Non-pigmented ciliary epithelial cell (primary cell): ENCODE data around the gene NR4A3.

Source experiments
- DNase-seq: peaks from one replicate; pipeline ENCODE4 v3.0.0-alpha.2; 2010; ENCODE audit warnings: low read depth

The NR4A3 gene

DNA sequence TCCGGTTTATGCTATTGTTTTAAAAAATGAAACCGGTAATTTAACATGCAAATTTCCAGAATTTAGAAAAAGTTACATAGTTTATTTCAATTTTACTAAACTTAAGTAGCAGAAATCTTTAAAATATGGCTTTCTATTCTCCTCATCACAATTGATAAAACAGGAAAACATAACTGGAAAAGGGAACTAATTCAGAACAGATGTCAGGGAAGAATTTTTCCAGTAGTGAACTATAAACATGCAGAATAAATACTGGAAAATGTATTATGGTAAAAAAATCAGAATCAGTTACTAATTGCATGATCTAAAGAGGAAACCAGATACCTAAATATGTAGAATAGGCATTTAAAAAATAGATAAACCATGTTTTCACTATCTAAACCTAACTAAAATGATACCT is 7.3 kb upstream of the NR4A3 start:
- no peak for DNase-seq

DNA sequence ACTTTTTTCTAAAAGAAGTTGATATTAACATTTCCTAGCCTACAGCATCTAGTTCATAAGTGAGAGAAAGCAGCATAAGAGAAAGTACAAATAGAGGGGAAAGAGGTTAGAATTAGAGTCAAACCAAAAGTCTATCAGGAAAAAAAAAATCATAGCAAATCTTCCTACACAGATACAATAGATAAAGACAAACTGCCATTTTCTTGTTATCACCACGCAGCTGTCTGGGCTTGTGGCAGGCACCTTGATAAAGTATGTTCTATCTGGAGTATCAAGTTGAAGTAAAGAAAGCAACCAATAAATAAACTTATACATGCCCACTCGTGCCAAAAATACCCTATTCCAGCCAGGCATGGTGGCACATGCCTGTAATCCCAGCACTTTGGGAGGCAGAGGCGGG is 5.3 kb upstream of the NR4A3 start:
- no peak for DNase-seq

GRCh38 chr9:99818500-99818899 is 3.2 kb upstream of the NR4A3 start:
- no peak for DNase-seq

DNA sequence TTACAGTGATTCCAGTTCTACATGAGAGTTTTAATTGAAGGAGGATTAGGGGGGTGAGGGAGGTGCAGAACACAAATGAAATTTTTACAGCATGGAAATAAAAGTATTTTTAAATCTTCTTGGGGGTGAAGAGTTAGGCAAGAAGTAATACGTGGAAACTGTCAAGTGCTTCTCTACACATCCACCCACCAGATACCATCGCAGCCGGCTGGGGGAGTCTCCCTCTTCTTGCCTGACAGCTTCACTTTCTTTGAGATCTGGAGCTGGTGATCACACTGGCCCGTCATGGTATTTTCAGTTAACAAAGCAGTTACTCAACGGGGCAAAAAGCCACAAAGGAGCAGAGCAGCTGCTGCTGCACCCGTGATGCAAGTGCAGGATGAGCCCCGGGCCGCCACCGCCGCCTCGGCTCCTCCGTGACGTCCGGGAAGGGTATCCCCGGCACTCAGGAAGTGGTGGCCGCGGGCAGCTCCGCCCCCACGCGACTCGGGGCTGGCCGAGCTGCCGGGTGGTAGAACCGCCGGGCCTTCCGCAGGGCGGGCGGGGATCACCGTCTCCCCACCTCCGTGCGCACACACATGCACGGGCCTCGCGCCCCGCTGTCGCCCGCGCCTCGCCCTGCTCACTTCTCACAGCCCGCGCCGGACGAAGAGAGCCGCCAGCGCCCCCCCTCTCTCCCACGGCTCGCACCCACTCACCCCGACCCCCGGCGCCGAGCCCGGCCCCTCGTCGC is 2.4 kb upstream of the NR4A3 start:
- DNase-seq, result peak; percentile 60

DNA sequence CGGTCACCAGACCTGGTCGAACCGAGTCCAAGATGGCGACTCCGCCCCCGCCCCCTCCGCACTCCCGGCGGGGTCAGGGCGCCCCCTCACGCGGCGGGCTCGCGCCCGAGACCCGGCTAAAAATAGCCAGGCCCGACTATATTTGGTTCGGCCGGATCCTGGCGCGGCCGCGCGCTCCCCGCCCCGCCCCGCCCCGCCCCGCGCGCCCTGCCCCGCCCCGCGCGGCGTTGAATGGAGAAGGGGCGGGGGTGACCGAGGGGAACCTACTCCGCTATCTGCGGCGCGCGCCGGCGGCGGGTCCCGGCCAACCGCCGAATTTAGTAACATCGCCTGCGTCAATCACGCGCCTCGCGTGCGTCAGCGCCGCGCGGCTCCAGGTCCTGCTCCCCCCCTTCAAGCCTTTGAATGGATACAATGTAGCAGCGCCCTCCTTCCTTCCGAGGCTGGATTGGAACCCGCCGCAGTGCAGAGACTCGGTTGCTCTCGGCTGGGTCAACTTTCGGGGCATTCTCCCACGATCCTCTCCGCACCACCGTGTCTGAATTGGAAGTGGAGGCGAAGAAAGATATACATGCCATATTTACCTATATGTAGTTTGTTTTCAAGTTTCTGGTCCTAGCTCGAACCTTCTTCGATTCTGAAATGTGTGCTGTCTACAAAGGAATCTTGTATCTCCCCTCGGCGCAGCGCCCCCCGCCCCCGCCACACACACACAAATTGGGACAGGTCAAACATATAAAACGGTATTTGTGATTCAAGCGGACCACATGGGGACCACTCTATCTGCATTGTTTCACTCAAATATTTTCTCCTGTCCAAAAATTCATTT is 1.6 kb upstream of the NR4A3 start:
- peak; percentile 77 for DNase-seq

GRCh38 chr9:99820685-99821395 is 845 bp upstream of the NR4A3 start:
- DNase-seq, result no peak

- no peak for DNase-seq
Observed at GRCh38 chr9:99822109-99822805, 572 bp downstream of the NR4A3 start.

- DNase-seq, result no peak
Observed at GRCh38 chr9:99822806-99823591, 1.3 kb downstream of the NR4A3 start.

- DNase-seq, result no peak
Observed at GRCh38 chr9:99823681-99824377, 2.1 kb downstream of the NR4A3 start.

DNA sequence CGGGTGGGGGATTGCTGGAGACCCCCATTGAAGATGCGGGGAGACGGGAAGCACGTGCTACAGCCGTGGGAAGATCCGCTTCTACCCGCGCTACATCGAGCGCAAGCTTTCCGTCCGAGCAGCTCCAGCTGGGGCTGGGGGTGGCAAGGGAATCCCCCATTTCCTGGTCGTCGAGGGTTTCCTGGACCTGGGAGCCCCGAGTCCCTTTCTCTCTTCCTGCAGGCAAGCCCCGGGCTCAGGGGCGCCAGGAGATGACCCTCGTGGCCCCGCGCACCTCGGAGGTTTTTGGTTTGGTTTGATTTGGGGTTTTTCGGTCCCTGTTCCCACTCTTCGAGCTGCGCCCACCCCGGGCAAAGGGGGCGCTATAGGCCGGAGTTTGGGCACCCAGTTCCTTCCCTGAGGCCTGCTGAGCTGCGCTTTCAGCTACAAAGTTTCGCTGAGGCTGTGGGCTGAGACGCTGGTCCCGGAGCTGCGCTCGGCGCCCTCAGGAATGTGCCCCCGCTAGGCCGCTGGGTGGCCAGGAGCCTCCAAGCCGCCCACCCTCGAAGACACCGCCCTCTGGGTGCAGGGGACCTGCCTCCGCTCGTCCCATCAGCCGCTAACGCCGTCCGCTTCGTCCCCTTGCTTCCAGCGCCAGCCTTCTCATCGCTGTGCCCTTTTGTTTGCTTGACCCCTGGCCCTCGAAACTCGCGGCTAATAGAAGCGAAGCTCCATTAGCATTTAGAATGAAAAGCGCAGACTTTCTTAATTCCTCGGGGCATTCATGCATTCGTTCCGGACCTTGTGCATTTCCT is 2.9 kb downstream of the NR4A3 start:
- DNase-seq, result no peak

- DNase-seq, result no peak
Observed at GRCh38 chr9:99825172-99826046, 3.7 kb downstream of the NR4A3 start.

DNA sequence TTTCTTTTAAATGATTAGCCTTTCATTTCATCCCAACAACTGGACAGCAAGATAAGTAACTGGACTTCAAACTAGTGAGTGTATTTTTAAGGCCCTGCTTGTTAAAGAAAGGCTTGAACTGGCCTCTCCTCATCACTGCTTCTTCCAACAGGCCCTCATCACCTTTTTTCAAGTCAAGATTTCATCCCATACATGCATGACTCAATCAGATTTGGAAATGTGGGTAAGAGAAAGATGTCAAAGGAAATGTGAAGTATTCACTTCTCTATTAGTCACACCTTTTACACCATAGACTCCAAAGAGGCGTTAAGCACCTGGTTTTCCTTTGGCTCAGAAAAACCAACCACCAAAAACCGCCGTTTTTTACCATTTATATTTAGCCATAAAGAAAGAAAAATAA is 4.9 kb downstream of the NR4A3 start:
- no peak for DNase-seq

DNA sequence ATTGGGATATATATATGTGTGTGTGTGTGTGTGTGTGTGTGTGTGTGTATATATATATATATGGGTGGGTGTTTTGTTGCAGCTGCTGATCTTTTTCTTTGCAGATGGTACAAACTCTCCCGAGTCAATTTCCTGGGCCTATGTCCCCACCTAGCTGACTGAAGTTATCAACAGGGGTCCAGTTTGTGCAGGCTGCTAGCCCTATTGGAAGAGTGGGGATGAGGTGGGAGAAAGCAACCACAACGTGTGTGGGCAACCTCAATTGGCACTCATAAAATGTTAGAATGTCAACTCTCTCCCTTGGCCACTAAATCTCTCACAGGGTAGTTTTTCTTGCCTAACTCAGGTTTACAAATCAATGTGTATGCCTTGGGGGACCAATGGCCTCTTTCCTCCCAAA is 5.6 kb downstream of the NR4A3 start:
- DNase-seq, result no peak

DNA sequence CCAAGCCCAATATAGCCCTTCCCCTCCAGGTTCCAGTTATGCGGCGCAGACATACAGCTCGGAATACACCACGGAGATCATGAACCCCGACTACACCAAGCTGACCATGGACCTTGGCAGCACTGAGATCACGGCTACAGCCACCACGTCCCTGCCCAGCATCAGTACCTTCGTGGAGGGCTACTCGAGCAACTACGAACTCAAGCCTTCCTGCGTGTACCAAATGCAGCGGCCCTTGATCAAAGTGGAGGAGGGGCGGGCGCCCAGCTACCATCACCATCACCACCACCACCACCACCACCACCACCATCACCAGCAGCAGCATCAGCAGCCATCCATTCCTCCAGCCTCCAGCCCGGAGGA is 6.3 kb downstream of the NR4A3 start:
- DNase-seq, result no peak

- no peak for DNase-seq
Observed at GRCh38 chr9:99828417-99829176, 6.9 kb downstream of the NR4A3 start.

- DNase-seq, result no peak
Observed at GRCh38 chr9:99831857-99832557, 10.3 kb downstream of the NR4A3 start.

DNA sequence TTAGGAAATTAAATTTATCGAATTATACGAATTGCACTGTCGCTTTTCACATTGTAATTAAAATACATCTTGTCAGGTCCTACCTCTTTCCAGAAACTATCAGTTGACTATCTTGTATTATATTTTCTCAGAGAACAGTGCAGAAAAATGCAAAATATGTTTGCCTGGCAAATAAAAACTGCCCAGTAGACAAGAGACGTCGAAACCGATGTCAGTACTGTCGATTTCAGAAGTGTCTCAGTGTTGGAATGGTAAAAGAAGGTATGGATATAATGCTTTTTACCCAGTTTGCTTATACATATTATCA is 10.8 kb downstream of the NR4A3 start:
- DNase-seq, result no peak

GRCh38 chr9:99833735-99834134 is 12.1 kb downstream of the NR4A3 start:
- DNase-seq, result no peak
